WTC11 (cell line): ENCODE data around the gene CEP63. TPM values are rescaled to one million over a fixed set of nuclear protein-coding genes. Genes with fewer than 3 reads are reported as not detected.

Experiments
- ATAC-seq: fragments of 200-7000 bp; cut with Tn5 transposase; 2 replicates; pipeline ENCODE4 v1.10.0; 2021; ENCODE audit warnings: mild to moderate bottlenecking, moderate library complexity
- CTCF ChIA-PET: fragments of 300-600 bp; sonication (Branson Sonifier 250); formaldehyde crosslinking; loops from one replicate; lab custom pipeline; 2021; ENCODE audit warnings: antibody characterized with exemption; lab: Charles Lee
- POLR2A ChIA-PET: fragments of 350-600 bp; sonication (Branson Sonifier 250); formaldehyde crosslinking; loops from one replicate; lab custom pipeline; 2021; ENCODE audit warnings: antibody characterized with exemption; lab: Charles Lee
- DNase-seq: peaks from one replicate; pipeline ENCODE4 v3.0.0; 2021; ENCODE audit warnings: low spot score
- H3K27ac Mint-ChIP-seq: 2 replicates; pipeline ENCODE4 v1.8.0; 2021; ENCODE audit warnings: mixed read lengths
- H3K27me3 Mint-ChIP-seq: 2 replicates; pipeline ENCODE4 v1.8.0; 2021; ENCODE audit warnings: low read depth, mild to moderate bottlenecking, moderate library complexity, mixed read lengths
- H3K36me3 Mint-ChIP-seq: 2 replicates; pipeline ENCODE4 v1.8.0; 2021; ENCODE audit warnings: mixed read lengths
- H3K4me1 Mint-ChIP-seq: 2 replicates; pipeline ENCODE4 v1.8.0; 2022; ENCODE audit warnings: mixed read lengths
- H3K4me3 Mint-ChIP-seq: 2 replicates; pipeline ENCODE4 v1.8.0; 2021; ENCODE audit warnings: mild to moderate bottlenecking, moderate library complexity, mixed read lengths
- H3K9me3 Mint-ChIP-seq: 2 replicates; pipeline ENCODE4 v1.8.0; 2021; ENCODE audit warnings: mixed read lengths
- ATF2 ChIP-seq: sonication (generic); formaldehyde crosslinking; IDR thresholded peaks from 2 replicates; pipeline ENCODE4 v1.8.1; 2022; ENCODE audit warnings: low read depth, missing genetic modification reagents, borderline replicate concordance
- CBFB ChIP-seq: sonication (generic); formaldehyde crosslinking; IDR thresholded peaks from 2 replicates; pipeline ENCODE4 v1.8.1; 2022; ENCODE audit warnings: mild to moderate bottlenecking, low read depth, missing genetic modification reagents
- ETV6 ChIP-seq: sonication (generic); formaldehyde crosslinking; IDR thresholded peaks from 2 replicates; pipeline ENCODE4 v1.8.1; 2022; ENCODE audit warnings: mild to moderate bottlenecking, missing genetic modification reagents
- FOXJ3 ChIP-seq: sonication (generic); formaldehyde crosslinking; IDR thresholded peaks from 2 replicates; pipeline ENCODE4 v1.9.0; 2021; ENCODE audit warnings: missing genetic modification reagents, mild to moderate bottlenecking, borderline replicate concordance
- FOXP1 ChIP-seq: sonication (generic); formaldehyde crosslinking; IDR thresholded peaks from 2 replicates; pipeline ENCODE4 v1.8.0; 2022; ENCODE audit warnings: missing genetic modification reagents, mild to moderate bottlenecking, moderate library complexity, borderline replicate concordance
- GABPB1 ChIP-seq: sonication (generic); formaldehyde crosslinking; IDR thresholded peaks from 2 replicates; pipeline ENCODE4 v1.8.1; 2023; ENCODE audit warnings: mild to moderate bottlenecking, missing genetic modification reagents
- HMGA2 ChIP-seq: fragments of 250-450 bp; sonication (Bioruptor Pico); IDR thresholded peaks from 2 replicates; pipeline ENCODE4 v1.4.0; 2021; ENCODE audit warnings: mild to moderate bottlenecking, moderate library complexity
- HMGXB4 ChIP-seq: sonication (generic); formaldehyde crosslinking; IDR thresholded peaks from 2 replicates; pipeline ENCODE4 v1.8.1; 2023; ENCODE audit warnings: mild to moderate bottlenecking, moderate library complexity, missing genetic modification reagents
- JAZF1 ChIP-seq: fragments of 250-450 bp; sonication (Bioruptor Pico); IDR thresholded peaks from 2 replicates; pipeline ENCODE4 v1.9.0; 2021; ENCODE audit warnings: moderate library complexity, mild to moderate bottlenecking, inconsistent platforms
- NFATC4 ChIP-seq: fragments of 250-450 bp; sonication (Bioruptor Pico); IDR thresholded peaks from 2 replicates; pipeline ENCODE4 v1.9.0; 2021; ENCODE audit warnings: mild to moderate bottlenecking
- NFYB ChIP-seq: sonication (generic); formaldehyde crosslinking; conservative IDR thresholded peaks from 2 replicates; pipeline ENCODE4 v1.8.0; 2022; ENCODE audit warnings: low read depth, missing genetic modification reagents
- NR2C2 ChIP-seq: sonication (generic); formaldehyde crosslinking; IDR thresholded peaks from 2 replicates; pipeline ENCODE4 v1.8.0; 2022; ENCODE audit warnings: mild to moderate bottlenecking, missing genetic modification reagents
- PREB ChIP-seq: sonication (generic); formaldehyde crosslinking; IDR thresholded peaks from 2 replicates; pipeline ENCODE4 v1.8.1; 2022; ENCODE audit warnings: mild to moderate bottlenecking, missing genetic modification reagents, moderate library complexity, borderline replicate concordance
- SOX15 ChIP-seq: fragments of 250-450 bp; sonication (Bioruptor Pico); IDR thresholded peaks from 2 replicates; pipeline ENCODE4 v1.9.0; 2021; ENCODE audit warnings: mild to moderate bottlenecking
- SP1 ChIP-seq: sonication (generic); formaldehyde crosslinking; conservative IDR thresholded peaks from 2 replicates; pipeline ENCODE4 v1.8.1; 2022; ENCODE audit warnings: missing genetic modification reagents
- ZNF219 ChIP-seq: sonication (generic); formaldehyde crosslinking; IDR thresholded peaks from 2 replicates; pipeline ENCODE4 v1.8.0; 2023; ENCODE audit warnings: missing genetic modification reagents, mild to moderate bottlenecking, borderline replicate concordance
- ZNF423 ChIP-seq: fragments of 250-450 bp; sonication (Bioruptor Pico); IDR thresholded peaks from 2 replicates; pipeline ENCODE4 v2.1.2; 2022; ENCODE audit warnings: mild to moderate bottlenecking, moderate library complexity
- ZNF532 ChIP-seq: fragments of 250-450 bp; sonication (Bioruptor Pico); IDR thresholded peaks from 2 replicates; pipeline ENCODE4 v1.9.0; 2021; ENCODE audit warnings: mild to moderate bottlenecking, borderline replicate concordance
- total RNA-seq: library from RNA; stranded (reverse); gene quantifications from 3 replicates; pipeline ENCODE4 v1.2.3, GENCODE V29; 2021

Gene CEP63
- total RNA-seq, 1 experiment from 2014 or later, result 28.0 TPM

GRCh38 chr3:134606033-134607025 lies 120.5 kb downstream of the CEP63 start:
- no peak overlapping the region for H3K4me3 Mint-ChIP-seq
- peaks cover 6% of the 10 kb centered on the region for H3K4me1 Mint-ChIP-seq
- H3K27ac Mint-ChIP-seq, result no peak overlapping the region
- no peaks in the 10 kb centered on the region for H3K36me3 Mint-ChIP-seq
- no peak for ATAC-seq
- TF ChIP-seq FOXJ3 (CRISPR knock-in tag), result no peak
- no peak for TF ChIP-seq NR2C2
- no peak for DNase-seq
- no peaks in the 10 kb centered on the region for H3K9me3 Mint-ChIP-seq
- peaks cover 2% of the 10 kb centered on the region; the same call in 1 of the 2 replicates for H3K27me3 Mint-ChIP-seq
- ChIA-PET CTCF (interaction anchor here (1.5 kb wide), 1 partner anchor 34 kb away, joined by 4 read pairs; no protein-coding TSS in a partner anchor), POLR2A (no interaction called here)

GRCh38 chr3:134607054-134608022 lies 121.5 kb downstream of the CEP63 start:
- H3K36me3 Mint-ChIP-seq, result no peaks in the 10 kb centered on the region
- H3K9me3 Mint-ChIP-seq, result no peaks in the 10 kb centered on the region
- H3K4me3 Mint-ChIP-seq, result no peak overlapping the region
- H3K4me1 Mint-ChIP-seq, result no peaks in the 10 kb centered on the region
- ChIA-PET POLR2A (no interaction called here), CTCF (interaction anchor here (1.5 to 1.8 kb wide), 2 partner anchors 33 to 70 kb away, joined by 4 to 5 read pairs; no protein-coding TSS in a partner anchor)
- no peak for ATAC-seq
- no peak for DNase-seq
- H3K27me3 Mint-ChIP-seq, result peaks cover 2% of the 10 kb centered on the region; the same call in 1 of the 2 replicates
- no peak for TF ChIP-seq JAZF1
- TF ChIP-seq ZNF532 (CRISPR knock-in tag), result no peak
- no peak for TF ChIP-seq HMGXB4 (CRISPR knock-in tag)
- TF ChIP-seq HMGA2, result no peak
- TF ChIP-seq NR2C2, result no peak
- no peak for TF ChIP-seq PREB
- no peak for TF ChIP-seq ETV6
- no peak for TF ChIP-seq ZNF219
- no peak for TF ChIP-seq CBFB (CRISPR knock-in tag)
- no peak for TF ChIP-seq NFYB
- no peak for TF ChIP-seq FOXP1 (CRISPR knock-in tag)
- no peak for TF ChIP-seq SP1 (CRISPR knock-in tag)
- TF ChIP-seq SOX15 (CRISPR knock-in tag), result no peak
- no peak for TF ChIP-seq NFATC4 (CRISPR knock-in tag)
- no peak for TF ChIP-seq ZNF423 (CRISPR knock-in tag)
- TF ChIP-seq ATF2 (CRISPR knock-in tag), result no peak
- TF ChIP-seq GABPB1 (CRISPR knock-in tag), result no peak
- no peak overlapping the region for H3K27ac Mint-ChIP-seq
